IPS-15b (cell line): ENCODE results near the gene IL20RB.

ENCODE experiments used
- H3K27me3 ChIP-seq: one replicate; pipeline ENCODE4 v1.6.1; 2013; ENCODE audit warnings: low read length; ENCODE audit not compliant: control insufficient read depth, insufficient read depth
- H3K36me3 ChIP-seq: one replicate; pipeline ENCODE4 v1.6.1; 2013; ENCODE audit warnings: low read length; ENCODE audit not compliant: control insufficient read depth, insufficient read depth
- H3K4me1 ChIP-seq: one replicate; pipeline ENCODE4 v1.6.1; 2013; ENCODE audit warnings: mild to moderate bottlenecking, low read length; ENCODE audit not compliant: control insufficient read depth, insufficient read depth
- H3K4me3 ChIP-seq: one replicate; pipeline ENCODE4 v1.5.1; 2013; ENCODE audit warnings: low read depth, low read length
- H3K9ac ChIP-seq: one replicate; pipeline ENCODE4 v1.6.1; 2013; ENCODE audit warnings: low read depth, mild to moderate bottlenecking, low read length
- H3K9me3 ChIP-seq: one replicate; pipeline ENCODE4 v1.6.1; 2013; ENCODE audit warnings: mild to moderate bottlenecking, low read length; ENCODE audit not compliant: control insufficient read depth, insufficient read depth

The IL20RB gene

GRCh38 chr3:136957751-136958288 is at the start of gene IL20RB:
IL20RB (plus strand) TSS chr3:136957983; CDS start chr3:136958114, 131 bp downstream.
- Histone ChIP-seq H3K9me3 (no peaks in the 10 kb centered on the region), H3K9ac (no peak within 1 kb of the TSS), H3K4me1 (no peaks in the 10 kb centered on the region), H3K27me3 (no peaks in the 10 kb centered on the region), H3K36me3 (no peaks in the 10 kb centered on the region), H3K4me3 (no peak within 1 kb of the TSS)

- Histone ChIP-seq H3K9ac (no peak overlapping the region), H3K36me3 (no peaks in the 10 kb centered on the region), H3K9me3 (no peaks in the 10 kb centered on the region), H3K27me3 (no peaks in the 10 kb centered on the region), H3K4me1 (peaks cover 7% of the 10 kb centered on the region), H3K4me3 (no peak overlapping the region)
Observed at GRCh38 chr3:136908297-136908696, 49.5 kb upstream of the IL20RB start.

- Histone ChIP-seq H3K4me1 (peaks cover 10% of the 10 kb centered on the region), H3K36me3 (no peaks in the 10 kb centered on the region), H3K9me3 (no peaks in the 10 kb centered on the region), H3K4me3 (no peak overlapping the region), H3K27me3 (no peaks in the 10 kb centered on the region), H3K9ac (no peak overlapping the region)
Observed at GRCh38 chr3:136909187-136909586, 48.6 kb upstream of the IL20RB start.

GRCh38 chr3:136910697-136911096 is 47.1 kb upstream of the IL20RB start:
- Histone ChIP-seq H3K4me1 (peaks cover 16% of the 10 kb centered on the region), H3K4me3 (no peak overlapping the region), H3K9ac (no peak overlapping the region), H3K9me3 (no peaks in the 10 kb centered on the region), H3K27me3 (no peaks in the 10 kb centered on the region), H3K36me3 (no peaks in the 10 kb centered on the region)

- Histone ChIP-seq H3K27me3 (no peaks in the 10 kb centered on the region), H3K9me3 (no peaks in the 10 kb centered on the region), H3K4me1 (peaks cover 9% of the 10 kb centered on the region), H3K9ac (no peak overlapping the region), H3K4me3 (no peak overlapping the region), H3K36me3 (no peaks in the 10 kb centered on the region)
Observed at GRCh38 chr3:136913168-136913567, 44.6 kb upstream of the IL20RB start.

- peaks cover 9% of the 10 kb centered on the region for H3K4me1 ChIP-seq
- H3K9ac ChIP-seq, result no peak overlapping the region
- no peak overlapping the region for H3K4me3 ChIP-seq
- no peaks in the 10 kb centered on the region for H3K9me3 ChIP-seq
- H3K36me3 ChIP-seq, result no peaks in the 10 kb centered on the region
- H3K27me3 ChIP-seq, result no peaks in the 10 kb centered on the region
Observed at GRCh38 chr3:136914739-136915138, 43.0 kb upstream of the IL20RB start.

- peaks cover 9% of the 10 kb centered on the region for H3K4me1 ChIP-seq
- no peaks in the 10 kb centered on the region for H3K27me3 ChIP-seq
- H3K4me3 ChIP-seq, result no peak overlapping the region
- no peaks in the 10 kb centered on the region for H3K9me3 ChIP-seq
- H3K36me3 ChIP-seq, result no peaks in the 10 kb centered on the region
- no peak overlapping the region for H3K9ac ChIP-seq
Observed at GRCh38 chr3:136916223-136916622, 41.6 kb upstream of the IL20RB start.

- H3K9ac ChIP-seq, result no peak overlapping the region
- H3K4me3 ChIP-seq, result no peak overlapping the region
- H3K27me3 ChIP-seq, result no peaks in the 10 kb centered on the region
- no peaks in the 10 kb centered on the region for H3K36me3 ChIP-seq
- H3K9me3 ChIP-seq, result no peaks in the 10 kb centered on the region
- peaks cover under 1% of the 10 kb centered on the region for H3K4me1 ChIP-seq
Observed at GRCh38 chr3:136919799-136920580, 37.8 kb upstream of the IL20RB start.

GRCh38 chr3:136920904-136921611 is 36.7 kb upstream of the IL20RB start:
- Histone ChIP-seq H3K4me1 (no peaks in the 10 kb centered on the region), H3K36me3 (no peaks in the 10 kb centered on the region), H3K9me3 (no peaks in the 10 kb centered on the region), H3K27me3 (no peaks in the 10 kb centered on the region), H3K4me3 (no peak overlapping the region), H3K9ac (no peak overlapping the region)

GRCh38 chr3:136925425-136926190 is 32.2 kb upstream of the IL20RB start:
- Histone ChIP-seq H3K9me3 (no peaks in the 10 kb centered on the region), H3K4me3 (no peak overlapping the region), H3K9ac (no peak overlapping the region), H3K4me1 (no peaks in the 10 kb centered on the region), H3K27me3 (no peaks in the 10 kb centered on the region), H3K36me3 (no peaks in the 10 kb centered on the region)

GRCh38 chr3:136928240-136928639 is 29.5 kb upstream of the IL20RB start:
- no peak overlapping the region for H3K4me3 ChIP-seq
- H3K27me3 ChIP-seq, result no peaks in the 10 kb centered on the region
- H3K9ac ChIP-seq, result no peak overlapping the region
- H3K36me3 ChIP-seq, result no peaks in the 10 kb centered on the region
- H3K9me3 ChIP-seq, result no peaks in the 10 kb centered on the region
- H3K4me1 ChIP-seq, result no peaks in the 10 kb centered on the region
